Keratinocyte (primary cell): Measurements from ENCODE around the gene CXCL12. TPM values are rescaled to one million over a fixed set of nuclear protein-coding genes. Genes with fewer than 3 reads are reported as not detected.

Source experiments
- DNase-seq: peaks from one replicate; pipeline ENCODE4 v3.0.0-alpha.2; 2011; ENCODE audit warnings: low read depth, missing footprints, low spot score
- FAIRE-seq: peaks from 2 replicates; lab custom pipeline; 2011; peaks lifted over from hg19 to GRCh38; lab: Jason Lieb, UNC
- H2AFZ ChIP-seq: 2 replicates; pipeline ENCODE4 v1.6.0; 2012; ENCODE audit warnings: low read length, control low read depth, inconsistent platforms; ENCODE audit not compliant: control insufficient read depth
- H3K27ac ChIP-seq: 2 replicates; pipeline ENCODE4 v1.5.1; 2011; ENCODE audit warnings: low read length; ENCODE audit not compliant: control insufficient read depth, insufficient read depth
- H3K27me3 ChIP-seq: 3 replicates; pipeline ENCODE4 v1.6.0; 2011; ENCODE audit warnings: low read length; ENCODE audit not compliant: control insufficient read depth, insufficient read depth; ENCODE audit errors: extremely low read depth
- H3K36me3 ChIP-seq, 2 experiments: 2 replicates in 1 of 2; 3 replicates in 1 of 2; pipeline ENCODE4 v1.5.1; 2011; ENCODE audit warnings: low read length in 2 of 2, mild to moderate bottlenecking in 1 of 2; ENCODE audit not compliant: control insufficient read depth in 2 of 2, insufficient read depth in 2 of 2; ENCODE audit errors: extremely low read depth in 1 of 2
- H3K4me1 ChIP-seq: 3 replicates; pipeline ENCODE4 v1.5.1; 2011; ENCODE audit warnings: low read length; ENCODE audit not compliant: control insufficient read depth, insufficient read depth; ENCODE audit errors: extremely low read depth
- H3K4me2 ChIP-seq: 3 replicates; pipeline ENCODE4 v1.6.0; 2011; ENCODE audit warnings: low read depth, low read length; ENCODE audit not compliant: control insufficient read depth, insufficient read depth; ENCODE audit errors: extremely low read depth
- H3K4me3 ChIP-seq, 3 experiments: fragments of 200-600 bp in 1 of 3; sonication (generic) in 1 of 3; 2 replicates in 2 of 3; 3 replicates in 1 of 3; pipeline ENCODE4 v1.5.1; 2011 to 2016; ENCODE audit warnings: low read length in 3 of 3, mild to moderate bottlenecking in 3 of 3, control low read depth in 2 of 3, inconsistent platforms in 1 of 3, low read depth in 1 of 3, mixed read lengths in 1 of 3, mixed run types in 1 of 3, moderate library complexity in 1 of 3; ENCODE audit not compliant: control insufficient read depth in 2 of 3, insufficient read depth in 2 of 3; ENCODE audit errors: extremely low read depth in 1 of 3
- H3K79me2 ChIP-seq: 2 replicates; pipeline ENCODE4 v1.6.0; 2012; ENCODE audit warnings: low read length; ENCODE audit not compliant: control insufficient read depth, insufficient read depth
- H3K9ac ChIP-seq: 3 replicates; pipeline ENCODE4 v1.6.0; 2011; ENCODE audit warnings: low read length; ENCODE audit not compliant: control insufficient read depth, insufficient read depth; ENCODE audit errors: extremely low read depth
- H3K9me1 ChIP-seq: 3 replicates; pipeline ENCODE4 v1.6.0; 2011; ENCODE audit warnings: low read length; ENCODE audit not compliant: control insufficient read depth, insufficient read depth; ENCODE audit errors: extremely low read depth
- H3K9me3 ChIP-seq: 2 replicates; pipeline ENCODE4 v1.5.1; 2012; ENCODE audit warnings: low read depth, low read length; ENCODE audit not compliant: control insufficient read depth
- H4K20me1 ChIP-seq: 3 replicates; pipeline ENCODE4 v1.6.0; 2011; ENCODE audit warnings: low read length; ENCODE audit not compliant: control insufficient read depth, insufficient read depth; ENCODE audit errors: extremely low read depth
- EZH2 ChIP-seq: IDR thresholded peaks from one replicate; pipeline ENCODE4 v1.6.1; 2012; ENCODE audit warnings: inconsistent platforms, mild to moderate bottlenecking, low read length, moderate library complexity
- dilution Hi-C: fragments of 300-500 bp; cut with MboI; formaldehyde crosslinking; loops from one replicate; pipeline ENCODE4 v1.7.0; 2020; ENCODE audit warnings: low sequenced_read_pairs; ENCODE audit not compliant: extremely low pct_ligation_motif_present
- polyA plus RNA-seq, 5 experiments: library from polyadenylated mRNA; depleted of rRNA in 3 of 5; stranded (reverse) in 3 of 5; stranded (forward) in 1 of 5; unstranded in 1 of 5; fragments of >200 nt; gene quantifications; 1 replicate in 1 of 5; 2 replicates in 3 of 5; 3 replicates in 1 of 5; pipeline versions ENCODE4 v1.2.1 to v1.2.3, GENCODE V29; 2011 to 2012; ENCODE audit warnings: missing spikeins in 2 of 5, low read depth in 1 of 5, low replicate concordance in 1 of 5
- TF ChIP-seq, protein P1 (sequence below), 3 experiments: IDR thresholded peaks in 1 of 3; conservative IDR thresholded peaks in 1 of 3; optimal IDR thresholded peaks in 1 of 3; 2 replicates in 2 of 3; 3 replicates in 1 of 3; pipeline versions ENCODE3 to v1.5.1; 2011; ENCODE audit warnings: low read length in 3 of 3, mild to moderate bottlenecking in 3 of 3, moderate library complexity in 2 of 3, control low read depth in 1 of 3, inconsistent platforms in 1 of 3; ENCODE audit not compliant: insufficient read depth in 2 of 3; ENCODE audit errors: extremely low read depth in 1 of 3

The CXCL12 gene
- polyA plus RNA-seq, 1 donor (not counting 4 experiments of a cell fraction or from before 2014, with no cell fraction given) = not detected

DNA sequence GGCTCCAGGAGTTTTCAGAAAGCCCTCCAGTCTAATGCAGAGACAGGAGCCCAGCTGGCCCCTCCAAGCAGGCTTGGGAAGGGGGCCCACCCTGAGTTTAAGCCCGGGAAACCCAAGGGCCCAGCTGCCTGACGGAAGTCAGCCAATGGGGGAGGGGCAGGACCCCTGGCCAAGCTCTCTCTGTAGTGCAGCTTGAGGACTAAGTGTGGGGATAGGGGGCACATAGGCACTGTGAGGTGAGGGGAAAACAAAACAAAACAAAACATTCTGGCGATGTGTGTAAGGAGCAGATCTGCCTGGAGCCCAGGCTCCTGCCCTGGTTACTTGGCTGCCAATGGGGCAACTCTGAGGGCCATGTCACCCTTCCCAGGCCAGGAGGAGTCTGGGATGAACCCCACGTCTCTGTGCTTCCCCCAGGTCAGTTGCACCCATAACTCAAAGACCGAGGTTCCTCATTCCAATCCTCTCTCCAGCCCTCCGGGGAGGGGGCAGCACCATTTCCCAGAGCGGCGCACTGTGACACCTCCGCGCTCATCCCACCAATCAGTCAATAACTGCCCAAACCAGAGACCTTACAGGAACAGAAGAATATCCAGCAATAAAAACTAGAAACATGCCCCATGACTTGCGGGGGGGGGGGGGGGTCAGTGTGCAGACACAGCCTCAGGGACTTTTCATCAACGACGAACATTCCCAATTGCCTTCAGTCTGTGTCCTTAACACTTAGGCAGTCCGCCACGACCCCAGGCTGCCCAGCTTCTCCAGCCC, 1.7 kb downstream of the CXCL12 start:
- Histone ChIP-seq H3K27me3 (peaks cover 36% of the 10 kb centered on the region), H3K9me3 (no peaks in the 10 kb centered on the region), H3K4me2 (no peak overlapping the region), H3K36me3 (no peaks in the 10 kb centered on the region), H3K79me2 (no peaks in the 10 kb centered on the region), H3K27ac (no peak overlapping the region), H3K4me3 (no peak overlapping the region), H3K9ac (no peak overlapping the region), H3K4me1 (no peaks in the 10 kb centered on the region), H4K20me1 (no peaks in the 10 kb centered on the region), H3K9me1 (no peaks in the 10 kb centered on the region), H2AFZ (no peak overlapping the region)
- dilution Hi-C loops = no loop called here
- DNase-seq (no peak), FAIRE-seq (no peak)
- TF ChIP-seq, protein P1, sequence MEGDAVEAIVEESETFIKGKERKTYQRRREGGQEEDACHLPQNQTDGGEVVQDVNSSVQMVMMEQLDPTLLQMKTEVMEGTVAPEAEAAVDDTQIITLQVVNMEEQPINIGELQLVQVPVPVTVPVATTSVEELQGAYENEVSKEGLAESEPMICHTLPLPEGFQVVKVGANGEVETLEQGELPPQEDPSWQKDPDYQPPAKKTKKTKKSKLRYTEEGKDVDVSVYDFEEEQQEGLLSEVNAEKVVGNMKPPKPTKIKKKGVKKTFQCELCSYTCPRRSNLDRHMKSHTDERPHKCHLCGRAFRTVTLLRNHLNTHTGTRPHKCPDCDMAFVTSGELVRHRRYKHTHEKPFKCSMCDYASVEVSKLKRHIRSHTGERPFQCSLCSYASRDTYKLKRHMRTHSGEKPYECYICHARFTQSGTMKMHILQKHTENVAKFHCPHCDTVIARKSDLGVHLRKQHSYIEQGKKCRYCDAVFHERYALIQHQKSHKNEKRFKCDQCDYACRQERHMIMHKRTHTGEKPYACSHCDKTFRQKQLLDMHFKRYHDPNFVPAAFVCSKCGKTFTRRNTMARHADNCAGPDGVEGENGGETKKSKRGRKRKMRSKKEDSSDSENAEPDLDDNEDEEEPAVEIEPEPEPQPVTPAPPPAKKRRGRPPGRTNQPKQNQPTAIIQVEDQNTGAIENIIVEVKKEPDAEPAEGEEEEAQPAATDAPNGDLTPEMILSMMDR (optimal IDR thresholded peaks at IDR 0.05 in 1 of 3, IDR thresholded peaks at IDR 0.05 in 1 of 3, conservative IDR thresholded peaks at IDR 0.05 in 1 of 3; ENCODE audit: extremely low read depth in 1 of 3, insufficient read depth in 2 of 3, low read length in 3 of 3) = no peak
- no peak for TF ChIP-seq EZH2

DNA sequence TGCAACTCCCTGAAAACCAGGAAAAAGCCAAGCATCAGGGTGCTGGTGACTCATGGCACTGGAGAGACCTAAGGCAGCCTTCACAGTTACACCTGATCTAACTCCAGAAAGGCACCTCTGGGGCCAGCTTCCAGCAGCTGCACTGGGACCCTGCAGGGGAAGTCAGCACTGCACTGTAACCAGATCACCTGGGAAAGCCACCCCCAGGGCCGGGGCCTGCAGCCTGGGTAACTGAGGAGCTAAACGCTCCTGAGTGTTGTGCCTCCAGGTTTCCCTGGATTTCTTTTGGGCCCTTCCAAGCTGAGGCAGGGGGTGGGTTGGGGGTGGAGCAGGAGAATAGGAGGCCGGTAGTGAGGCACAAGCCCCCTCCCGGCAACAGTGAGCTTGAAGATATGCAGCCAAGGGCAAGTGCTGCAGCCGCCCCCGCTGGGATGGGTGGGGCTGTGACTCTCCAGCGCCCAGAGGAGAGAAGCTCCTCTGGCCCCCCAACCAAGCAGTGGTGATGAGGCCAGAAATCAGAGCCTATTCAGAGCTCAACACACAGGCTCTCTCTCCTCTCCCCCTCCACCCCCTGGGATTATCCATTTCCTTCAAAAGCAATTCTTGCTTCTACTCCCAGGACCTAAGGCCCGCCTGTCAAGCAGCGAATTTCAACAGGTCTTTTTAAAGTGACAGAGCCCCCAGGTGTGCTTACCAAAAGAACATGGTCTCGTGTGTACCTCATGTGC, 2.6 kb downstream of the CXCL12 start:
- Histone ChIP-seq H4K20me1 (no peaks in the 10 kb centered on the region), H3K4me1 (no peaks in the 10 kb centered on the region), H3K9ac (no peak overlapping the region), H3K4me3 (no peak overlapping the region), H3K27me3 (peaks cover 36% of the 10 kb centered on the region), H3K36me3 (no peaks in the 10 kb centered on the region), H3K9me1 (no peaks in the 10 kb centered on the region), H3K9me3 (no peaks in the 10 kb centered on the region), H3K27ac (no peak overlapping the region), H3K79me2 (no peaks in the 10 kb centered on the region), H3K4me2 (no peak overlapping the region), H2AFZ (no peak overlapping the region)
- dilution Hi-C loops = no loop called here
- DNase-seq = no peak
- TF ChIP-seq EZH2 = no peak
- TF ChIP-seq, protein P1 (optimal IDR thresholded peaks at IDR 0.05 in 1 of 3, IDR thresholded peaks at IDR 0.05 in 1 of 3, conservative IDR thresholded peaks at IDR 0.05 in 1 of 3; ENCODE audit: extremely low read depth in 1 of 3, insufficient read depth in 2 of 3, low read length in 3 of 3) = no peak
- no peak for FAIRE-seq
